Fibroblast of pulmonary artery (primary cell): ENCODE results near the gene ADAT3.

Source experiments
- DNase-seq: peaks from one replicate; pipeline ENCODE4 v3.0.0-alpha.2; 2010; ENCODE audit warnings: low read depth
- H3K4me3 ChIP-seq: replicated peaks from 2 replicates; pipeline ENCODE4 v1.5.1; 2011; ENCODE audit warnings: low read depth, mild to moderate bottlenecking, control low read depth, low read length, moderate library complexity
- CTCF ChIP-seq: IDR thresholded peaks from 2 replicates; pipeline ENCODE4 v1.5.1; 2011; ENCODE audit warnings: mild to moderate bottlenecking, control low read depth, low read length, inconsistent platforms; ENCODE audit errors: missing control alignments

The ADAT3 gene

GRCh38 chr19:1935484-1936208 is 30.4 kb downstream of the ADAT3 start:
- DNase-seq: peak; percentile 84
- H3K4me3 ChIP-seq: no peak overlapping the region
- TF ChIP-seq CTCF: no peak

GRCh38 chr19:1936430-1936829 is 31.2 kb downstream of the ADAT3 start:
- no peak for TF ChIP-seq CTCF
- H3K4me3 ChIP-seq: no peak overlapping the region
- DNase-seq: no peak

- DNase-seq: no peak
- no peak for TF ChIP-seq CTCF
- no peak overlapping the region for H3K4me3 ChIP-seq
Observed at GRCh38 chr19:1936916-1937610, 31.9 kb downstream of the ADAT3 start.

GRCh38 chr19:1938071-1938470 is 32.9 kb downstream of the ADAT3 start:
- no peak for DNase-seq
- no peak overlapping the region for H3K4me3 ChIP-seq
- no peak for TF ChIP-seq CTCF

- no peak for DNase-seq
- no peak for TF ChIP-seq CTCF
Observed at GRCh38 chr19:1941146-1942077, 36.2 kb downstream of the ADAT3 start, which contains the start of gene CSNK1G2. Gene CSNK1G2 (plus strand): TSS chr19:1941172. CDS start chr19:1969773, 28,601 bp downstream.

GRCh38 chr19:1942078-1942933 is 37.1 kb downstream of the ADAT3 start:
- peak overlapping the region; percentile 86 for H3K4me3 ChIP-seq
- TF ChIP-seq CTCF: no peak
- DNase-seq: peak; percentile 71

More at GRCh38 chr19:1941146-1942077, 36.2 kb downstream of the ADAT3 start, which contains the start of gene CSNK1G2:
- H3K4me3 ChIP-seq: peak within 1 kb of the TSS; percentile 86
